AG08396 (cell line): ENCODE measurements around the gene VEPH1.

Experiments
- DNase-seq: peaks from one replicate; pipeline ENCODE4 v3.0.0; 2012; ENCODE audit warnings: low spot score, mixed read lengths

Gene VEPH1

GRCh38 chr3:157523814-157524213 is 20.6 kb upstream of the VEPH1 start:
- no peak for DNase-seq

DNA sequence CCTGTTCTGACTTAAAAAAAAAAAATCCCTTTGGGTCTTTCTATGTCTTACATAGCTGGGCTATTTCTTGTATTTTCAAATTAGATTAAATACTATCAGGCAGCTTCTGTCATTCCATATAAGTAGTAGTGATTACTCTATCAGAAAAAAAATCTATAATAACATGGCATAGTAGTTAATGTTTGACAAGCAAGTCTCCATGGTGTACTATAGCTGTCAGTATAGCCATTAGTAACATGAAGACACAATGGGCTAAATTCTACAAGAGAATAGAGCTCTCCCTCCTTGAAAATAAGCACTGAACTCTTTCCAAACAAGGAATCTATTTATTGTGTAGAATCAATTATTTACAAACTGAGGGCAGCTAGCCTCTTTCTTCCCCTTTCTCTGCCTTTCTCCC is 19.4 kb upstream of the VEPH1 start:
- DNase-seq: no peak

DNA sequence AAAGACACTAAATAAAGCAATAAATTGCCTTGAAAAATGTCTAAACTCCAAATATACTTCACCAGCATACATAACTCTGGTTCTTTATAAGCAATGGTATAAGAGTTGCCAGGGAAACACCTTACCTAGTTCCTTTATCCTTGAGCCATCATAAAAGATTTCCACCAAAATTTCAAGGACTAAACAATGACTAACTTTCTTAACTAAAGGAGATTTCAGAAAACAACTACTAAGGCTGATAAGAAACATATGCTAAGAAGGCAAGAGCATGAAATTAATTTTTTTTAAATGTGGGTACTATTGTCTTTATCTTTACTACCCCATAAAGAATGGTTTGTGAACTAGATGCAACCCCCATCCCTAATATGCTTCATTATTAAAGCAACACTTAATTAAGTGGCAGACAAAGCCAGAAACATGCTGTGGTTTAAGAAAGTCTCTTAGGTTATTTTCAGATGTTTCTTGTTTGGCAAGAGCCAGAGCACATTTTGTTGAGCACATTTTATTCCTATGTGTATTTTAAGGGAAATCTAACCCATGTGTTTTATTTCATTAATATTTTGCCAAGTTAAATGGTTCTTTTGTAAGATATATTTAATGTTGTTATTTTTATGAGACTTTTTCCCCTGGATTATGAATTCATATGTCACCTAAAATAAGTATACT is 17.4 kb upstream of the VEPH1 start:
- no peak for DNase-seq

GRCh38 chr3:157518881-157519280 is 15.7 kb upstream of the VEPH1 start:
- no peak for DNase-seq

DNA sequence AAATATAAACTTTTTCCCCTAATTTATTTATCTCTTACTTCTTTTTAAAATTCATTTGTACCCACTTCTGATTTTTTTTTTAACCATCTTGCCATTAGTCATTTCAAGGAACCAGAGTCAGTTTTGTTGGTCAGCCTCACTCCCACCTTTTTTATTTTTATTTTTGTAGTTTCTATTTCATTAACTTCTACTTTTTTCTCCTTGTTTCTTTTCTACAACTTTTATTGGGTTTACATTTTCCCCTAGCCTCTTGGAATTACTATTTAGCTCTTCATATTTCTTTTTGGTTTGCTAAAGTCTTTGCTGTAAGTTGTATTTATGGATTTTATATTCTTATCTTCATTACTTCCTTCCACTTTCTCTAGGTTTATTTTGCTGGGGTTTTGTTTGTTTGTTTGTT is 13.7 kb upstream of the VEPH1 start:
- no peak for DNase-seq

- no peak for DNase-seq
Measured at GRCh38 chr3:157515398-157515797, 12.2 kb upstream of the VEPH1 start.

GRCh38 chr3:157514371-157514895 is 11.2 kb upstream of the VEPH1 start:
- DNase-seq: no peak

- DNase-seq: no peak
Measured at GRCh38 chr3:157513585-157513984, 10.4 kb upstream of the VEPH1 start.

DNA sequence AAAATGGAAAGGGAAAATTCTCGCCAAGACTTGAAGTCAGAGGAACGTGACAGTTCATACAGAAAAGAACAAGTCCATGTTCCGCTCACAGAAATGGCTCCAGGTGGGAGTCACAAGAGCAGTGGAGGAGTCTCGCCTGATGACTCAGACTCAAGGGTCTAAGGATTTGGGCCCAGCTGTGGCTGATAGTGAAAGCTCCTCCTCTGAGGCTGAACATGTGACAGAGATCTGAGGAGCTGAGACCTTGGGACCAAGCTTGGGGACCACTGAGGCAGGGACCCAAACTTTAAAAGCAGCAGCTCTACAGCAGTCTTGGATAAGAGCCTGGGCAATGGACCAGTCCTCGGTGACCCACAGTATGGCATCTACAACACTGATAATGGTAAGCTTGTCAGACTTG is 9.3 kb upstream of the VEPH1 start:
- no peak for DNase-seq

GRCh38 chr3:157508461-157508860 is 5.2 kb upstream of the VEPH1 start:
- no peak for DNase-seq

DNA sequence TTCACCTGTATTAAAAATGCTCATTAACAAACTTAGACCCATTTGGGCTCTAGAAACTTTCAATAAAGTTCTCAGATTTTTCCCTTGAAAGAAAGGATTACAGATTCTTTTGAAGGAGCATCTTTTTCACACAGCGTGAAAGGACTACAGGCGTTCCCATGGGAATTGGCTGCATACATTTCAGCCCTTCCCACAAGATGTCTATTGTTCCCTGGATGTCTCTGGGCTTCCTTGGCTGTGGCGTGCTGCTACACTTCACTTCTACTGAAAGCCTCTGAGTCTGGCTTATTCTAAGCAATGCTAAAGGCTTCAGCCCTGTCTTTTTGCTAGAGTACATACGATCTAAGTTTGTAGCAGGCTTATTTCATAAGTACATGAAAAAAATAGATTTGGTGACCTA is 1.4 kb downstream of the VEPH1 start:
- no peak for DNase-seq

DNA sequence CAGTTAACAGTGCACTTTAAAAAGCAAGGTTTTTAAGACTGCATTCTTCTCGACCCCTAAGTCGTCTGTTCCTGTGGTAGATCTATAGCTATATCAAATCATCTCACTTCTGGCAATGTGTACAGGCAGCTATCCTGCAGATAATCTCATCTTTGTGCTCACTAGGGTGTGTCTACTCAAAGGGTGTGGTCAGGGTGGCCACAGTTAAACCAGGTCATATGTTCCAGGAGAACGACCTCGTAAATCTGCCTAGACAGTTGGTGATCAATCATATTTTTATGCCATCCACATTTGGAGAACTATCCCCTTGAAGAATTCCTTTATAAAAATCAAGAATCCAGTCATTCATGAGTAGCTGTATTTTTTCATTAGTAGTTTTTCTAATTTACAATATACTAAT is 3.0 kb downstream of the VEPH1 start:
- no peak for DNase-seq

DNA sequence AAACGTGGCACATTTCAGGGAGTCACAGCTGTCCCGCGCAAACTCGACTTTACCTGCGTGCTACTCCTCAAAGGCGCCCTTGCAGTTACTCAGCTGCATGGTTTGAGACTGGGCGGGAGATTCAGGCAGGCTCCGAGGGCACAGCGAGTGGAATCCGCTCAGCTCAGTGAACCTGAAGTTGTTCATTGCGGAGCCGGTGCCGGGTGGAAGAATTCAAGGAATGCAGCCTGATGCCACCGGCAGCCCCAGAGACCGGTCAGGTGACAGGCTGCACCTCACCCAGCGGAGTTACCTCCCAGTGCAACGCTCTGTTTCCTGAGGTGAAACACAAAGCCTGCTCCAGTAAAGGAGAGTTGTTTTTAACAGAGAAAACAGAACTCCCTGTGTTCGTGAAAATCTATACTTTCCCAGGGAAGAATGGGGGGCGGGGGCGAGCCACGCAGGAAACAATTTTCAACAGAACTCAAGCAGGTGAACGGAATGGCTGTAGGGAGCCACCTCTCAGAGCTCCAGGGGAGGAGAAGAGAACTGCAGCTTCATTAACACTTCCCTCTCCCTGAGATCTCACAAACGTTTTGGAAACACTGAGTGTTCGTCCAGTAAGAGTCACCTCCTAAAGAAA is 3.8 kb downstream of the VEPH1 start:
- peak; percentile 26 for DNase-seq

- DNase-seq: no peak
Measured at GRCh38 chr3:157498371-157498770, 4.8 kb downstream of the VEPH1 start.

GRCh38 chr3:157495846-157496245 is 7.4 kb downstream of the VEPH1 start:
- DNase-seq: no peak

DNA sequence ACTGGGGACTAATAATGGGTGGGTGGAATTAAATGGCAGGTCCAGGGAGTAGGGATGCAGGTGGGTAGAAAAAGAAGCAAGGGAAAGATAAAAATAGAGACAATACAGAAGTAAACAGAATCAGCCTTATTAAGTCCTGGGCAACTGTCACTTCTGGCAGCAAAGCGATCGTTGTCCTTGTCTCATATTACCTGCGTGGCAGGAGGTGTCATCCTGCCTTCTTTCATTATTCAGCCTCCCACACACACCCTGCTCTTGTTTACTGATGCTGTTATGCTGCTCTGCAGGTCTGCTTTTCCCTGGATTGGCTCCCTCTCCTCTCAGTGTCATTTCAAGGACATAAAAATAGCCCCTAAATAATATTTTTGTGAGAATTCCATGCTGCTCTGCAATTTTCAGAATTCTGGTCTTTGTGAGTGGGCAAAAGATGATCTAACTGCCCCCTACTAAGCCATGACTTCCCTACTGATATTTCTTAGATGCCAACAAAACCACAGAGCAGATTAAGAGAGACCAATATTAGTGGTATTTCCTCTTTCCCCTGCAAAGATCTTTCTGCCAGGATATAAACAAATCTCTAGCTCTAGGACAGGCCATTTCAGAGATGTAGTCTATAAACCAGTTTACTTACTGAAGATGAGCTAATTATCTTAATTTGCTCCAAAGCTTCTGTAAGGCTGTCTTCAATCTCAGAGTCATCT is 8.5 kb downstream of the VEPH1 start:
- DNase-seq: no peak

DNA sequence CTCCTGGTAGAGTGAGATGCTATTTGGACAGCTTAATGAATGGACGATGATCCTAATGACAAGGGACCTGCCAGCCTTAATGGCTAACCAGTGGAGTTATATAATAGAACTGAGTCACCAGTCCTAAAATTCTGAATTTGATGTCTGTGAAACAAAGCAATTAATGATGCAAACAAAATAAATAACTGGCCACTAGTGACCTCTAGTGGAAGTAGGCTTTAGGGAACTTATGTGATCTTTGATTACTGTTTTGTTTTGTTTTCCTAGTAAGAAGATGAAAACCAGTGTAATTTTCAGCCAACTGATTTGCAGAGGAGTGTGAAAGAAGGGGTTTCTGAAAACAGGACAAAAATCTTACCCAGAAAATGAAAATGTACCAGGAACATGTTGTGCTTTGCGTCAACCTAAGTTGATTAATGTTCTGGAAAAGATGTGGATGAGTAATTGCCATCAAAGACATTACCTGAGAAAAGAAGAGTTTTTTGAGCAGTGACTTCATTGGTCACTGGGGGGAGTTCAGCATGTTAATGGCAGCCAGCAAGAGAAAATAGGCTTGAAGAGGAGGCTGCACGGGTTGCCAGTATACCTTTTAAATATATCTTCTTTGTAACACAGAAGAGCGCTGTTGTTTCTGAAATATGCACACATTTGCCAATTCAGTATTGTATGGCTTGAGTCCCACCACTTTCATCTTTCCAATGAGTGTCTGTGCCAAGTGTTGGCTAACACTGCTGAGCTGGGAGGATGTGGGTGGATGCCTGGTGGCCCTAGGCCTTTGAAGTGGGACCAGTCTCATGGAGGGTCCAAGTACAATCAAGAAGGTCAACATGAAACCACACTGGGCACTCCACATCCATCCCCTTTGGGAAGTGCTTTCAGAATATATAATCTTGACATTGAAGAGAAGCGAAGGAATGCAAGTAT is 9.3 kb downstream of the VEPH1 start:
- DNase-seq: peak; percentile 20

DNA sequence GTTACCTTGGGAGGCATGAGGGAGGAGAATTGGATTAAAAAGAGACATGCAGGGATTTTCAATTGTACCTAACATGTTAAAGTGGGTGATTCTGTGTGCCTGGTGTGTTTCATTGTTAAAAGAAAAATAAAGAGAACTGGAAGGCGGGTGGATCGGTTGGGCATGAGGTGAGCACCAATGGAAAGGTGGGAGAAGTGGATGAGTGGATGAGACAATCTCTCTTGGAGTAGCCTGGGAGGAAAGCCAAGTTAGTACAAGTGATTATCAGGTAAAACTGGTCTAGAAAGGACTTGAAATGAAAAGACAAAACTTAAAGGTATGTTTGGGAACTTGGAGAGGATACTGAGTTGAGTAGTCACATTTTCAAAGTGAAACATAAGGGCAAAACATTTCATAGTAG is 12.1 kb downstream of the VEPH1 start:
- no peak for DNase-seq

GRCh38 chr3:157488144-157488543 is 15.1 kb downstream of the VEPH1 start:
- DNase-seq: no peak

DNA sequence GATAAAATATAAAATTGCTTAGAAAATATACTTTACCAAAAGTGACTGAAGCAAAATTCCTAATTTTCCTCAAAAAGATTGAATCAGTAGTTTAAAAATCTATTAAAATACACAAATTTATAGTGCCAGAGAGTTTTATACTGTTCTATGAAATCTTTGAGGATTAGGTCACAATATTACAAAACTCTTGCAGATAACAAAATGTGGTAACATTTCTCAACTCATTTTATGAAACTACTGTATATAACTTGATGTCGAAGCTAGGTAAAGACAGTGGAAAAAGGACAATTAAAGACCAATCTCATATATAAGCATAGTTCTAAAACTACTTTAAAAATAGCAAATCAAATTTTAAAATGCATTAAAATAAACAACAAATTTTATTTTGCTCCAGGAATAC is 15.9 kb downstream of the VEPH1 start:
- DNase-seq: no peak

- DNase-seq: no peak
Measured at GRCh38 chr3:157479464-157480243, 23.6 kb downstream of the VEPH1 start.
